ENCODE results near the gene NFE2L2.

DNA sequence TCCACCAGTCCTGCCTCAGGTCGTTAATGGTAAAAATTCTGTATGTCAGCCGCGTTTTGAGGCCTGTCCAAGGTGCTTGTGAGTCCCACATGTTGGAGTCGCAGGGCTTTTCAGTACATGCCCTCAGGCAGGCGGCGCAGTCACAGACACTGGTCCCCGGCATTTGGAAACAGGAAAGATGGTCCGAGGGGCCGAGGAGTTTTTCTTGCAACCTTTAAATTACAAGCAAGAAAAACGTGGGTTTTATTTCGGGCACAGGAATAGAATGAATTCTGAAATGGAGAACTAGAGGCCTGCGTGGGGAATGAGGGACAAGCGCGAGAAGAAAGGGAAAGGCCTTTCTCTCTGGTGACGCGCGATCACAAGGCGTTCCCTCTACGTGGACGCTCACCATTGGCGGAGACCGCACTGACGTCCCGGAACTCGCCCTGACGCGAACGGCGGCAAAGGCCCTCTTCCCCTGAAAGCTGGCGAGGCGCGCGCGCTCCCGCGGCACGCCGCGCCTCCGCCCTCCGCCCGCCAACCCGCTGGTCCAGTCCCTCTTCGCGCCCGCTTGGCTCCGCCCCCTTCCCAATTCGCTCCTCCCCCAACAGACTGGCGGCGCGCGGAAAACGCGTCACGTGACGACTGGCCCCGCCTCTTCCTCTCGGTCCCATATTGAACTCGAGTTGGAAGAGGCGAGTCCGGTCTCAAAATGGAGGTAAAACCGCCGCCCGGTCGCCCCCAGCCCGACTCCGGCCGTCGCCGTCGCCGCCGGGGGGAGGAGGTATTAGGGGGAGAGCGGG lies 52.2 kb downstream of the NFE2L2 start, which contains the start of gene HNRNPA3:
- peak in 3 of 4 donors; percentile 29 to 94 (median 92) for TF ChIP-seq POLR2A (IDR thresholded peaks at IDR 0.05)
- TF ChIP-seq CTCF (IDR thresholded peaks at IDR 0.05): peak in 3 of 6 experiments; percentile 29 to 30 (median 29)
